IMR-90 (cell line): ENCODE data around the gene TBC1D1. TPM values are rescaled to one million over a fixed set of nuclear protein-coding genes. Genes with fewer than 3 reads are reported as not detected.

Experiments used
- ATAC-seq: fragments of 200-7000 bp; cut with Tn5 transposase; 2 replicates; pipeline ENCODE4 v1.9.1; 2020; ENCODE audit warnings: low read depth, mild to moderate bottlenecking, moderate library complexity
- BruUV-seq: library from RNA; stranded (reverse); fragments of 400-500 nt; replicated peaks from 2 replicates; lab custom pipeline; 2021; lab: Mats Ljungman, UMichigan
- CTCF ChIA-PET: fragments of 300-600 bp; formaldehyde crosslinking; extraction: SDS; loops from one replicate; lab custom pipeline; 2021; ENCODE audit warnings: antibody characterized with exemption; lab: Yijun Ruan, JAX
- POLR2A ChIA-PET: fragments of 300-600 bp; sonication (Branson Sonifier 250); formaldehyde crosslinking; loops from one replicate; lab custom pipeline; 2022; ENCODE audit warnings: antibody characterized with exemption; ENCODE audit not compliant: unreplicated experiment; lab: Charles Lee
- DNase-seq: peaks from one replicate; pipeline ENCODE4 v3.0.0; 2013
- H2AFZ ChIP-seq: replicated peaks from 2 replicates; pipeline ENCODE3; 2013; ENCODE audit warnings: low read length, mild to moderate bottlenecking; ENCODE audit not compliant: poor library complexity
- H2AK5ac ChIP-seq: 2 replicates; pipeline ENCODE4 v1.6.1; 2013; ENCODE audit warnings: low read depth, low read length, inconsistent platforms
- H2AK9ac ChIP-seq: replicated peaks from 2 replicates; pipeline ENCODE3; 2013; ENCODE audit warnings: mild to moderate bottlenecking, low read depth, low read length, moderate library complexity; ENCODE audit not compliant: poor library complexity
- H2BK120ac ChIP-seq: 2 replicates; pipeline ENCODE4 v1.6.1; 2013; ENCODE audit warnings: low read depth, low read length, inconsistent platforms
- H2BK15ac ChIP-seq: 3 replicates; pipeline ENCODE4 v1.6.1; 2013; ENCODE audit warnings: low read depth, low read length, inconsistent platforms
- H2BK20ac ChIP-seq: 2 replicates; pipeline ENCODE4 v1.6.1; 2013; ENCODE audit warnings: low read depth, mild to moderate bottlenecking, inconsistent platforms, low read length, moderate library complexity
- H2BK5ac ChIP-seq: 2 replicates; pipeline ENCODE4 v1.6.1; 2013; ENCODE audit warnings: mild to moderate bottlenecking, low read depth, low read length, inconsistent platforms; ENCODE audit not compliant: poor library complexity, severe bottlenecking
- H3K14ac ChIP-seq: replicated peaks from 2 replicates; pipeline ENCODE4 v1.6.1; 2013; ENCODE audit warnings: low read depth, low read length, inconsistent platforms
- H3K18ac ChIP-seq: 2 replicates; pipeline ENCODE4 v1.6.1; 2013; ENCODE audit warnings: low read depth, low read length, control low read depth
- H3K23ac ChIP-seq: 2 replicates; pipeline ENCODE4 v1.6.1; 2013; ENCODE audit warnings: low read depth, low read length, inconsistent platforms
- H3K27ac ChIP-seq: 2 replicates; pipeline ENCODE4 v1.5.1; 2013; ENCODE audit warnings: mild to moderate bottlenecking, control low read depth, low read length; ENCODE audit not compliant: insufficient read depth
- H3K27me3 ChIP-seq: 2 replicates; pipeline ENCODE4 v1.6.1; 2013; ENCODE audit warnings: low read length; ENCODE audit not compliant: control insufficient read depth, insufficient read depth
- H3K36me3 ChIP-seq: 2 replicates; pipeline ENCODE4 v1.6.1; 2013; ENCODE audit warnings: low read length, mixed read lengths; ENCODE audit not compliant: control insufficient read depth, insufficient read depth
- H3K4ac ChIP-seq: 2 replicates; pipeline ENCODE4 v1.6.1; 2013; ENCODE audit warnings: low read depth, low read length, inconsistent platforms
- H3K4me1 ChIP-seq: 2 replicates; pipeline ENCODE4 v1.6.1; 2013; ENCODE audit warnings: low read length, mixed read lengths; ENCODE audit not compliant: control insufficient read depth, insufficient read depth
- H3K4me2 ChIP-seq: 2 replicates; pipeline ENCODE4 v1.6.1; 2013; ENCODE audit warnings: low read depth, mild to moderate bottlenecking, control low read depth, low read length, moderate library complexity
- H3K4me3 ChIP-seq: 2 replicates; pipeline ENCODE4 v1.5.1; 2013; ENCODE audit warnings: low read depth, mild to moderate bottlenecking, control low read depth, low read length, moderate library complexity; ENCODE audit not compliant: insufficient read depth
- H3K56ac ChIP-seq: 2 replicates; pipeline ENCODE4 v1.6.1; 2013; ENCODE audit warnings: low read length, inconsistent platforms; ENCODE audit not compliant: insufficient read depth; ENCODE audit errors: extremely low read depth
- H3K79me1 ChIP-seq, 2 experiments: 2 replicates each; pipeline ENCODE4 v1.6.1; 2013; ENCODE audit warnings: low read length in 2 of 2, inconsistent platforms in 1 of 2, low read depth in 1 of 2
- H3K9ac ChIP-seq: 2 replicates; pipeline ENCODE4 v1.6.1; 2013; ENCODE audit warnings: low read depth, low read length, control low read depth
- H3K9me1 ChIP-seq: 2 replicates; pipeline ENCODE4 v1.6.1; 2013; ENCODE audit warnings: low read length, inconsistent platforms; ENCODE audit not compliant: insufficient read depth
- H3K9me3 ChIP-seq: 2 replicates; pipeline ENCODE4 v1.6.1; 2013; ENCODE audit warnings: low read length; ENCODE audit not compliant: control insufficient read depth, insufficient read depth
- H4K20me1 ChIP-seq: 2 replicates; pipeline ENCODE4 v1.6.1; 2013; ENCODE audit warnings: low read length, inconsistent platforms; ENCODE audit not compliant: insufficient read depth
- H4K5ac ChIP-seq: 2 replicates; pipeline ENCODE4 v1.6.1; 2013; ENCODE audit warnings: mild to moderate bottlenecking, low read depth, low read length, control low read depth
- H4K8ac ChIP-seq, 2 experiments: 2 replicates each; pipeline ENCODE4 v1.6.1; 2013; ENCODE audit warnings: low read depth in 2 of 2, low read length in 2 of 2, control low read depth in 1 of 2, inconsistent platforms in 1 of 2
- H4K91ac ChIP-seq: 2 replicates; pipeline ENCODE4 v1.6.1; 2013; ENCODE audit warnings: low read depth, low read length, inconsistent platforms; ENCODE audit not compliant: insufficient read depth
- BHLHE40 ChIP-seq: fragments of 150-350 bp; IDR thresholded peaks from 2 replicates; pipeline ENCODE4 v1.6.1; 2016; ENCODE audit warnings: mild to moderate bottlenecking, low read depth, low read length
- CEBPB ChIP-seq: IDR thresholded peaks from 2 replicates; pipeline ENCODE4 v1.6.1; 2012; ENCODE audit warnings: low read depth, low read length, improper control_type of control experiment
- MAFK ChIP-seq: IDR thresholded peaks from 2 replicates; pipeline ENCODE4 v1.6.1; 2012; ENCODE audit warnings: low read depth, low read length, improper control_type of control experiment
- MAZ ChIP-seq: IDR thresholded peaks from 2 replicates; pipeline ENCODE4 v1.6.1; 2012; ENCODE audit warnings: low read depth, mild to moderate bottlenecking, low read length, improper control_type of control experiment, moderate library complexity, borderline replicate concordance
- NFE2L2 ChIP-seq: fragments of 150-350 bp; IDR thresholded peaks from 2 replicates; pipeline ENCODE4 v1.6.1; 2016; ENCODE audit warnings: low read depth, mild to moderate bottlenecking, low read length
- POLR2A ChIP-seq: IDR thresholded peaks from 2 replicates; pipeline ENCODE4 v1.6.1; 2012; ENCODE audit warnings: mild to moderate bottlenecking, low read depth, low read length
- RAD21 ChIP-seq: IDR thresholded peaks from 2 replicates; pipeline ENCODE4 v1.6.1; 2012; ENCODE audit warnings: low read length, improper control_type of control experiment
- WGBS, 2 experiments: methylation state at CpG; one replicate each; pipeline versions ENCODE4 v1.1.5 to v1.1.7; 2013; ENCODE audit warnings: missing lambda C conversion rate in 2 of 2; ENCODE audit not compliant: insufficient read length in 1 of 2; ENCODE audit errors: extremely low coverage in 2 of 2; 5-methylcytosine and 5-hydroxymethylcytosine counted together
- dilution Hi-C: fragments of 300-500 bp; cut with HindIII; formaldehyde crosslinking; loops from one replicate; pipeline ENCODE4 v1.14.3; 2018; ENCODE audit warnings: low sequenced_read_pairs; ENCODE audit not compliant: unreplicated experiment
- in situ Hi-C: fragments of 300-500 bp; cut with MboI; formaldehyde crosslinking; loops from 3 replicates; pipeline ENCODE4 v1.14.3; 2019; ENCODE audit warnings: low sequenced_read_pairs, inconsistent platforms, mixed read lengths
- intact Hi-C: fragments of 100-400 bp; cut with micrococcal nuclease; formaldehyde crosslinking; loops from 2 replicates; pipeline ENCODE4 v1.10.0; 2022
- polyA plus RNA-seq, 3 experiments: library from polyadenylated mRNA; depleted of rRNA; stranded (reverse); fragments of >200 nt; gene quantifications; 2 replicates each; pipeline ENCODE4 v1.2.3, GENCODE V29; 2012; ENCODE audit warnings: low replicate concordance in 1 of 3
- total RNA-seq: library from RNA; depleted of rRNA; stranded (reverse); fragments of >200 nt; gene quantifications from 2 replicates; pipeline ENCODE4 v1.2.3, GENCODE V29; 2012
- TF ChIP-seq, protein P1 (sequence below): fragments of 150-350 bp; IDR thresholded peaks from 2 replicates; pipeline ENCODE4 v1.6.1; 2017; ENCODE audit warnings: mild to moderate bottlenecking, antibody characterized with exemption, low read length, low read depth

The TBC1D1 gene
- total and polyA plus RNA-seq, 2 of the 4 experiments (the other 2 are of a cell fraction), result 42.4 to 104 TPM

DNA sequence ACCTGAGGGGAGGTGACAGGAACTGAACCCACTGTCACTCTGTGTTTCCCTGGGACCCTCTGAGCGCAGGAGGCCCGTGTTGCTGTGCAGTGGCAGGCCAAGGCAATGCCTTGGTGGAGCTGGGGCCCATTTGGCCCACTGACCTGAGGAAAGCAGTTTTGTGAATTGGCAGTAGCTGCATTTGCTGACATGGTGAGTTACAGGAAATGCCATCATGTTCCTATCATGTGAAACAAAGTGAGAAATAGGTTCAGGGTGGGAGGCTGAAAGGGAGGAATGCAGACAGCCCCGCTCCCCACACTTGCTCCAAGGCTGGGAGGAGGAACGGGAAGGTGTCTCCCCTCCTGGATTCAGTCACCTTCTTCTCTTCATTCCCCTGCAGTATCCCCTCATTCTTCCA, 215.4 kb downstream of the TBC1D1 start:
- Histone ChIP-seq H3K4me2 (no peak overlapping the region), H2BK15ac (no peak overlapping the region; the same call in 2 of the 3 replicates), H2AK5ac (no peak overlapping the region), H3K9me3 (no peaks in the 10 kb centered on the region), H3K23ac (peak overlapping the region; percentile 59), H3K4me1 (peaks cover 21% of the 10 kb centered on the region), H3K79me1 (peaks cover 5 to 16% of the 10 kb centered on the region in 2 experiments; a peak in 2 of 4 replicates), H3K9me1 (peaks cover 18% of the 10 kb centered on the region), H4K8ac (peak overlapping the region in 1 of 2 experiments; percentile 45; a peak in 1 of 4 replicates), H3K18ac (peak overlapping the region; percentile 54), H2BK120ac (peak overlapping the region; percentile 52; the same call in 1 of the 2 replicates), H4K5ac (peak overlapping the region; percentile 43; the same call in 1 of the 2 replicates), H3K56ac (no peak overlapping the region), H4K20me1 (no peaks in the 10 kb centered on the region), H3K36me3 (no peaks in the 10 kb centered on the region; the same call in 1 of the 2 replicates), H3K4ac (peak overlapping the region; percentile 37), H3K14ac (peak overlapping the region; percentile 50), H2AFZ (peak overlapping the region; percentile 40), H4K91ac (peak overlapping the region; percentile 24; the same call in 1 of the 2 replicates), H3K9ac (no peak overlapping the region; the same call in 1 of the 2 replicates), H2BK5ac (peak overlapping the region; percentile 27), H3K27ac (no peak overlapping the region), H2BK20ac (peak overlapping the region; percentile 46), H3K27me3 (no peaks in the 10 kb centered on the region), H3K4me3 (no peak overlapping the region), H2AK9ac (peak overlapping the region; percentile 83)
- dilution Hi-C loops, result no loop called here
- ChIA-PET CTCF (no interaction called here), POLR2A (no interaction called here)
- intact Hi-C loops, result no loop called here
- DNase-seq (peak; percentile 68), ATAC-seq (no peak)
- BruUV-seq, result no TSS peak
- TF ChIP-seq MAFK (peak; percentile 43; the same call in 1 of the 2 replicates), BHLHE40 (no peak), CEBPB (no peak), NFE2L2 (no peak), MAZ (no peak), RAD21 (no peak), POLR2A (no peak)
- TF ChIP-seq, protein P1, sequence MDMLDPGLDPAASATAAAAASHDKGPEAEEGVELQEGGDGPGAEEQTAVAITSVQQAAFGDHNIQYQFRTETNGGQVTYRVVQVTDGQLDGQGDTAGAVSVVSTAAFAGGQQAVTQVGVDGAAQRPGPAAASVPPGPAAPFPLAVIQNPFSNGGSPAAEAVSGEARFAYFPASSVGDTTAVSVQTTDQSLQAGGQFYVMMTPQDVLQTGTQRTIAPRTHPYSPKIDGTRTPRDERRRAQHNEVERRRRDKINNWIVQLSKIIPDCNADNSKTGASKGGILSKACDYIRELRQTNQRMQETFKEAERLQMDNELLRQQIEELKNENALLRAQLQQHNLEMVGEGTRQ, result no peak
- WGBS, 2 experiments, result no CpG with 5 or more reads among the region's 4 CpGs
- in situ Hi-C loops, result no loop called here
